Measurements from ENCODE around the gene SMIM30.

DNA sequence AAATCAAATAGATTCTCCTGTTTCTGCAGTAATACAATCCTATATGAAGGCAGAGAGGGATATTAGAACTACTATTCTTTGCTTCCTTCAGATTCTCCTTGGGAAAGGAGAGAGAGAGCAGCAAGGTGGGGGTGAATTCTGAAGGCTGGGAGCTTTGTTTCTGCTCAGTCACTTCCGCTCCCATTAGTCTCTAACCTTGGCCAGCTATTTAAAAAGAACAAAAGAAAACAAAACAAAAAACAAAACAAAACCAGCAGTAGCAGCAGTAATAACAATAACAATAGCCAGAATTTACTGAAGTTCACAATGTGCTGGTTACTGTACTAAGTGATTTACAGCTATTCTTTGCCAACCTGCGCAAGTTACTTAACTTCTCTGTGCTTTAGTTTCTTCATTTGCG, 41.7 kb downstream of the SMIM30 start:
- TF ChIP-seq, protein P1, sequence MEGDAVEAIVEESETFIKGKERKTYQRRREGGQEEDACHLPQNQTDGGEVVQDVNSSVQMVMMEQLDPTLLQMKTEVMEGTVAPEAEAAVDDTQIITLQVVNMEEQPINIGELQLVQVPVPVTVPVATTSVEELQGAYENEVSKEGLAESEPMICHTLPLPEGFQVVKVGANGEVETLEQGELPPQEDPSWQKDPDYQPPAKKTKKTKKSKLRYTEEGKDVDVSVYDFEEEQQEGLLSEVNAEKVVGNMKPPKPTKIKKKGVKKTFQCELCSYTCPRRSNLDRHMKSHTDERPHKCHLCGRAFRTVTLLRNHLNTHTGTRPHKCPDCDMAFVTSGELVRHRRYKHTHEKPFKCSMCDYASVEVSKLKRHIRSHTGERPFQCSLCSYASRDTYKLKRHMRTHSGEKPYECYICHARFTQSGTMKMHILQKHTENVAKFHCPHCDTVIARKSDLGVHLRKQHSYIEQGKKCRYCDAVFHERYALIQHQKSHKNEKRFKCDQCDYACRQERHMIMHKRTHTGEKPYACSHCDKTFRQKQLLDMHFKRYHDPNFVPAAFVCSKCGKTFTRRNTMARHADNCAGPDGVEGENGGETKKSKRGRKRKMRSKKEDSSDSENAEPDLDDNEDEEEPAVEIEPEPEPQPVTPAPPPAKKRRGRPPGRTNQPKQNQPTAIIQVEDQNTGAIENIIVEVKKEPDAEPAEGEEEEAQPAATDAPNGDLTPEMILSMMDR (IDR thresholded peaks at IDR 0.05 in 8 of 11, conservative IDR thresholded peaks at IDR 0.05 in 3 of 11): no peak
- no peak for TF ChIP-seq POLR2A (IDR thresholded peaks at IDR 0.05)

Measured in spleen (tissue), 7 donors.